Esophagus (tissue), 2 donors: ENCODE measurements around the gene FRAS1. TPM values are rescaled to one million over a fixed set of nuclear protein-coding genes. Genes with fewer than 3 reads are reported as not detected.
"Not testable (repeated sequence)": the region's sequence is repeated elsewhere in the genome, so short reads cannot be mapped to it uniquely, and the experiment has no call there.

Experiments
- H3K27ac ChIP-seq, 2 donors: one replicate each; pipeline ENCODE4 v1.5.1; 2013; ENCODE audit warnings: low read depth in 2 of 2, mild to moderate bottlenecking in 2 of 2, inconsistent platforms in 1 of 2, low read length in 1 of 2, moderate library complexity in 1 of 2
- H3K27me3 ChIP-seq, 2 donors: one replicate each; pipeline ENCODE4 v1.6.1; 2013; ENCODE audit warnings: low read length in 2 of 2, control low read depth in 1 of 2, mild to moderate bottlenecking in 1 of 2; ENCODE audit not compliant: insufficient read depth in 2 of 2, control insufficient read depth in 1 of 2
- H3K36me3 ChIP-seq, 2 donors: one replicate each; pipeline ENCODE4 v1.6.1; 2013; ENCODE audit warnings: low read length in 1 of 2; ENCODE audit not compliant: control insufficient read depth in 2 of 2, insufficient read depth in 2 of 2
- H3K4me1 ChIP-seq, 2 donors: one replicate each; pipeline ENCODE4 v1.6.1; 2013; ENCODE audit warnings: low read length in 1 of 2; ENCODE audit not compliant: control insufficient read depth in 2 of 2, insufficient read depth in 2 of 2
- H3K4me3 ChIP-seq, 2 donors: one replicate each; pipeline ENCODE4 v1.5.1; 2013; ENCODE audit warnings: low read length in 2 of 2, mild to moderate bottlenecking in 2 of 2, low read depth in 1 of 2, moderate library complexity in 1 of 2
- H3K9me3 ChIP-seq, 2 donors: one replicate each; pipeline ENCODE4 v1.6.1; 2013; ENCODE audit warnings: mild to moderate bottlenecking in 2 of 2, low read depth in 1 of 2, low read length in 1 of 2, moderate library complexity in 1 of 2; ENCODE audit not compliant: control insufficient read depth in 2 of 2, insufficient read depth in 1 of 2
- WGBS, 2 donors: extraction: QIAGEN DNeasy Blood & Tissue Kit; methylation state at CpG; one replicate each; pipeline ENCODE4 v1.1.7; 2013; 5-methylcytosine and 5-hydroxymethylcytosine counted together
- polyA plus RNA-seq, 2 donors: library from polyadenylated mRNA; stranded (reverse); fragments of 200-250 nt; gene quantifications; one replicate each; pipeline ENCODE4 v1.2.3, GENCODE V29; 2013
- donor health status: healthy with polysubstance abuse.
- donor health status: Bipolar disorder and iron deficiency.

The FRAS1 gene
- polyA plus RNA-seq, 2 donors, result 0.60 to 1.6 TPM

DNA sequence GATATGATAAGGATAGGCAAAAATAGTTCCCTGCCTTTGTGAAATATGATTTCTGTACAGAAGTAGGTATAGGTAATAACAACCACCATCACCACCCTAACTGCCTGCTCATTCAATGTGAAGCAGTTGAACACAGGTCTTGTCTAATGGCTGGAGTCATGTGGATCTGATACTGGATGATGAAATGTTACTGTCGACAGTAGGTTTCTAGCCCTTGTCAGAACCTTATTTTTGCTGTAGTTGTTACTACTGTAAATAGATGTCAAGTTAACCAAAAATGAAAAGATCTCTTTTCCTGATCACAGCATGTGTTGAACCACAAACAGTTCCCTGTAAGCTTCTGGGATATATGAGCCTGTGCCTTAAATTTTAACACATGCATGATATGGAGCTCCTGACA lies 142.9 kb downstream of the FRAS1 start:
- WGBS, 2 donors, result 72 to 78% methylated on average over 1 of the region's 1 CpG
- Histone ChIP-seq H3K4me3 (no peak overlapping the region), H3K4me1 (no peaks in the 10 kb centered on the region), H3K36me3 (no peaks in the 10 kb centered on the region), H3K27ac (no peak overlapping the region), H3K9me3 (peaks cover 2 to 6% of the 10 kb centered on the region in 2 donors), H3K27me3 (no peaks in the 10 kb centered on the region)

DNA sequence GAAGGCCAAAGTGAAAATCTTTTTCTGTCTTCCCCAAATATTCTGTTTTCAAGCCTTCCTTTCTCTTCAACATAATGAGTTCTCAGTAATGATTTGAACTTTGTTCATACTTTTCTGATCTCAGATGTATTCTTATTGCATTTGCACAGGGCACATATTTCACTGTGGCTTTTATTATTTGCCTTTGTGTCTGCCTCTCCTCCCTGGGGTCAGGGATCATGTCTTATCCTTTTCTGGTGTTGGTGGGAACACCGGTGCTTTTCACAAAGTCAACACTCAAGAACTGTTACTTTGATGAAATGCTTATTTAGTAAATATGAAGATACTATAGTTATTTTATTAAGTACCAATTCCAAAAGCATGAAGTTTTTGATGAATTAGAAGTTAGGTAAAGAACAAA lies 143.8 kb downstream of the FRAS1 start:
- H3K9me3 ChIP-seq, result no peaks in the 10 kb centered on the region
- H3K27ac ChIP-seq, result no peak overlapping the region
- H3K4me1 ChIP-seq, result no peaks in the 10 kb centered on the region
- no peaks in the 10 kb centered on the region for H3K36me3 ChIP-seq
- no peak overlapping the region for H3K4me3 ChIP-seq
- H3K27me3 ChIP-seq, result no peaks in the 10 kb centered on the region
- 63 to 80% methylated on average over 1 of the region's 1 CpG for WGBS, 2 donors

DNA sequence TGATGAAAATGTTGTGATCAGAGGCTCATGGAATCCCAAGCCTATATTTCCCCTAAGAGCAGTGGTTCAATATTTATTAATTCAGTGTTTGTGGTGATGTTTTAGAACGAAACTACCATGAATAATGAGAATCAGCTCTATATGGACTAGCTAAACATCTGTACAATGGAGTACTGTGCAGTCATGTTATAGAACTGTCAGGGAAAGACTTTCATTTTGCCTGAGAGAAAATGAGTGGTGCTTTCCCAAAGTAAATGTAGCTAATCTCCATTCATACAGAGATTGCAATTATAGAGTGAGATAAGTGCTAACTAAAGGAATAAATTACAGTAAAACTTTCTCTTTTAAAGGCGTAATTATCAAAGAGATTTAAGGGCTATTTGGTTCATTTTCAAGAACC lies 147.1 kb downstream of the FRAS1 start:
- H3K36me3 ChIP-seq, result no peaks in the 10 kb centered on the region
- no peak overlapping the region for H3K27ac ChIP-seq
- H3K4me3 ChIP-seq, result no peak overlapping the region
- H3K27me3 ChIP-seq, result no peaks in the 10 kb centered on the region
- H3K4me1 ChIP-seq, result no peaks in the 10 kb centered on the region
- no peaks in the 10 kb centered on the region for H3K9me3 ChIP-seq
- WGBS, 2 donors, result 32 to 35% methylated on average over 2 of the region's 2 CpGs

- Histone ChIP-seq H3K4me1 (no peaks in the 10 kb centered on the region), H3K27me3 (no peaks in the 10 kb centered on the region), H3K27ac (no peak overlapping the region), H3K4me3 (no peak overlapping the region), H3K36me3 (no peaks in the 10 kb centered on the region), H3K9me3 (no peaks in the 10 kb centered on the region)
- 75 to 76% methylated on average over 2 of the region's 2 CpGs for WGBS, 2 donors
Measured at GRCh38 chr4:78205591-78205990, 148.5 kb downstream of the FRAS1 start.

- Histone ChIP-seq H3K27ac (no peak overlapping the region), H3K36me3 (no peaks in the 10 kb centered on the region), H3K4me1 (no peaks in the 10 kb centered on the region), H3K9me3 (no peaks in the 10 kb centered on the region), H3K27me3 (no peaks in the 10 kb centered on the region), H3K4me3 (no peak overlapping the region)
- WGBS, 2 donors, result 83 to 86% methylated on average over 3 of the region's 3 CpGs
Measured at GRCh38 chr4:78207541-78207940, 150.4 kb downstream of the FRAS1 start.

DNA sequence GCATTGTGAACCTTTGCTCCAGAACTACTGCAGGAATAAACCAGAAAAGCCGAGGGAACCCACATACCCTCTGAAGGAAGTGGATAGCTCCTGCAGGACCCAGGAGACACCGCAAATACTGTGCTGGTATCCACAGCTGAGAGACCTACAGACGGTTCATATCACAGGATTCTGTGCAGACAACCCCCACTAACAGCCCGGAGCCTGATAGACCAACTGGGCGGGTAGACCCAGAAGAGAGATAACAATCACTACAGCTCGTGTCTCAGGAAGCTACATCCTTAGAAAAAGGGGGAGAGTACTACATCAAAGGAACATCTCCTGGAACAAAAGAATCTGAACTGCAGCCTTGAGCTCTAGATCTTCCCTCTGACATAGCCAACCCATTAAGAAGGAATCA lies 150.8 kb downstream of the FRAS1 start:
- Histone ChIP-seq H3K9me3 (no peaks in the 10 kb centered on the region), H3K4me3 (no peak overlapping the region), H3K4me1 (no peaks in the 10 kb centered on the region), H3K27ac (no peak overlapping the region), H3K27me3 (no peaks in the 10 kb centered on the region), H3K36me3 (no peaks in the 10 kb centered on the region)
- 59 to 70% methylated on average over 6 of the region's 6 CpGs for WGBS, 2 donors

GRCh38 chr4:78208896-78209295 lies 151.8 kb downstream of the FRAS1 start:
- not testable (repeated sequence) for H3K27ac ChIP-seq, H3K4me1 ChIP-seq, H3K4me3 ChIP-seq, H3K36me3 ChIP-seq, H3K9me3 ChIP-seq, H3K27me3 ChIP-seq
- WGBS, 2 donors, result 82 to 84% methylated on average over 4 of the region's 4 CpGs

DNA sequence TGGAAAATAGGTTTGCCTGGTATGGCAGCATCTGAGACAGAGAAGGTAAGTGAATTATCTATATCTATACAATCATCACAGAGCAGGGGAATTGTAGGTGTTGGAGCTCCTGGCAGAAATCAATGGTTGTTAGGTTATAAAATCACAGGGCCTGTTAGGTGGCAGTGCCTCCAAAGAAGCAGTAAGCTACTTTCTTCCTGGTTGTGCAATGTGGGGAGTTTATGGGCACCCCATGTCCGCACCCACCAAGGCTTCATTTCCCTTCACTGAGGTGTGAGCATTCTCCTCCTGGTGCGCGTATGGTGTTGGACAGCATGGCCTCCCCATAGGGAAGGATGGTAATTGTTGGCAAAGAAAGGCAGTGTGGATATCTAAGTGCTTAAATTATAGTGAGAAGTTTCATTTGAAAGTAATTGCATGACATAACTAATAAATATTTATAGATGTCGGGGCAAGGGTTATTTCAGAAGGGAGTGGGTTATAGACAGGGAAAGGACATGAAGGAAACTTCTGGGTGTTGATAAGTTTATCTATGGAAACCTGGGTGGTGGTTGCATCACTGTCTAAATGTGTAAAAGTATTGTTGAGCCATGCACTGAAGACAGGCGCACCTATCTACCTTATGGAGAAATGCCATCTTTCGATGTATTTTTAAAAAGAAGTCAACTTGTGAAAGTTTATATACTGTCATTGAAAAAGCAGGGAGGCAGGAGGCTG lies 153.7 kb downstream of the FRAS1 start:
- no peaks in the 10 kb centered on the region for H3K27me3 ChIP-seq
- no peaks in the 10 kb centered on the region for H3K4me1 ChIP-seq
- H3K9me3 ChIP-seq, result no peaks in the 10 kb centered on the region
- no peak overlapping the region for H3K27ac ChIP-seq
- H3K36me3 ChIP-seq, result no peaks in the 10 kb centered on the region
- H3K4me3 ChIP-seq, result no peak overlapping the region
- 86 to 95% methylated on average over 6 of the region's 6 CpGs for WGBS, 2 donors

GRCh38 chr4:78213218-78213617 lies 156.1 kb downstream of the FRAS1 start:
- H3K4me3 ChIP-seq, result no peak overlapping the region
- H3K9me3 ChIP-seq, result no peaks in the 10 kb centered on the region
- WGBS, 2 donors, result 19 to 26% methylated on average over 3 of the region's 3 CpGs
- no peak overlapping the region for H3K27ac ChIP-seq
- no peaks in the 10 kb centered on the region for H3K4me1 ChIP-seq
- no peaks in the 10 kb centered on the region for H3K27me3 ChIP-seq
- no peaks in the 10 kb centered on the region for H3K36me3 ChIP-seq

- Histone ChIP-seq H3K36me3 (no peaks in the 10 kb centered on the region), H3K4me3 (no peak overlapping the region), H3K4me1 (no peaks in the 10 kb centered on the region), H3K27me3 (no peaks in the 10 kb centered on the region), H3K27ac (no peak overlapping the region), H3K9me3 (no peaks in the 10 kb centered on the region)
Measured at GRCh38 chr4:78214078-78214477, 157.0 kb downstream of the FRAS1 start.
